ENCODE data around the gene MYO1H. TPM values are rescaled to one million over a fixed set of nuclear protein-coding genes. Genes with fewer than 3 reads are reported as not detected.
"Not testable (repeated sequence)": the region's sequence is repeated elsewhere in the genome, so short reads cannot be mapped to it uniquely, and the experiment has no call there.

MYO1H gene
- total RNA-seq, 1 donor from 2014 or later, result 0.72 TPM

GRCh38 chr12:109310247-109311125 is 37.2 kb upstream of the MYO1H start:
- peak overlapping the region; percentile 85 for H3K4me3 Mint-ChIP-seq
- no peak for TF ChIP-seq CTCF (conservative IDR thresholded peaks at IDR 0.05)
- H3K27ac Mint-ChIP-seq, result peak overlapping the region; percentile 73
- H3K36me3 Mint-ChIP-seq, result no peaks in the 10 kb centered on the region
- H3K4me1 Mint-ChIP-seq (ENCODE audit: unreplicated experiment), result peaks cover 6% of the 10 kb centered on the region
- H3K9me3 Mint-ChIP-seq, result no peaks in the 10 kb centered on the region
- H3K27me3 Mint-ChIP-seq, result peaks cover 65% of the 10 kb centered on the region
- DNase-seq (ENCODE audit: extremely low spot score, unreplicated experiment), result no peak

- not testable (repeated sequence) for H3K4me1 Mint-ChIP-seq (ENCODE audit: unreplicated experiment); H3K36me3 Mint-ChIP-seq; DNase-seq (ENCODE audit: extremely low spot score, unreplicated experiment); H3K27ac Mint-ChIP-seq; H3K9me3 Mint-ChIP-seq; H3K4me3 Mint-ChIP-seq
- peaks cover 44% of the 10 kb centered on the region for H3K27me3 Mint-ChIP-seq
These were observed 26.4 kb upstream of the MYO1H start for GRCh38 chr12:109321294-109321693.

- H3K4me3 Mint-ChIP-seq, result no peak overlapping the region
- H3K9me3 Mint-ChIP-seq, result no peaks in the 10 kb centered on the region
- DNase-seq (ENCODE audit: extremely low spot score, unreplicated experiment), result no peak
- TF ChIP-seq CTCF (conservative IDR thresholded peaks at IDR 0.05), result no peak
- H3K27ac Mint-ChIP-seq, result no peak overlapping the region
- peaks cover 24% of the 10 kb centered on the region for H3K27me3 Mint-ChIP-seq
- H3K4me1 Mint-ChIP-seq (ENCODE audit: unreplicated experiment), result peaks cover 21% of the 10 kb centered on the region
- no peaks in the 10 kb centered on the region for H3K36me3 Mint-ChIP-seq
These were observed 18.7 kb upstream of the MYO1H start for GRCh38 chr12:109329003-109329402.

GRCh38 chr12:109329686-109330085 is 18.0 kb upstream of the MYO1H start:
- Mint-ChIP-seq H3K36me3 (no peaks in the 10 kb centered on the region), H3K4me3 (no peak overlapping the region), H3K4me1 (ENCODE audit: unreplicated experiment) (peaks cover 21% of the 10 kb centered on the region), H3K9me3 (no peaks in the 10 kb centered on the region), H3K27ac (no peak overlapping the region), H3K27me3 (peaks cover 20% of the 10 kb centered on the region)
- DNase-seq (ENCODE audit: extremely low spot score, unreplicated experiment), result no peak
- no peak for TF ChIP-seq CTCF (conservative IDR thresholded peaks at IDR 0.05)

GRCh38 chr12:109330282-109331230 is 17.1 kb upstream of the MYO1H start:
- Mint-ChIP-seq H3K27me3 (peaks cover 14% of the 10 kb centered on the region), H3K36me3 (no peaks in the 10 kb centered on the region), H3K4me3 (peak overlapping the region; percentile 11), H3K27ac (no peak overlapping the region), H3K4me1 (ENCODE audit: unreplicated experiment) (peaks cover 21% of the 10 kb centered on the region), H3K9me3 (no peaks in the 10 kb centered on the region)
- no peak for DNase-seq (ENCODE audit: extremely low spot score, unreplicated experiment)
- no peak for TF ChIP-seq CTCF (conservative IDR thresholded peaks at IDR 0.05)

All from type B pancreatic cell (in vitro differentiated cells).